Adrenal gland (tissue), 5 donors: ENCODE results near the gene CCDC192.

Experiments
- POLR2A ChIP-seq, 2 donors: fragments of 450-650 bp; IDR thresholded peaks; one replicate each; pipeline ENCODE4 v1.6.1; 2017; ENCODE audit warnings: antibody characterized with exemption in 2 of 2, mild to moderate bottlenecking in 2 of 2, moderate library complexity in 1 of 2
- TF ChIP-seq, protein P1 (sequence below), 6 experiments: fragments of 450-650 bp in 4 of 6; fragments of 200-600 bp in 2 of 6; sonication (generic) in 1 of 6; IDR thresholded peaks; 1 replicate in 5 of 6; 2 replicates in 1 of 6; pipeline versions ENCODE4 v1.5.1 to v1.8.0; 2016 to 2021; ENCODE audit warnings: antibody characterized with exemption in 6 of 6, mild to moderate bottlenecking in 2 of 6, moderate library complexity in 1 of 6
- donor health status: DM: no; HTN: no; CAD: no.

DNA sequence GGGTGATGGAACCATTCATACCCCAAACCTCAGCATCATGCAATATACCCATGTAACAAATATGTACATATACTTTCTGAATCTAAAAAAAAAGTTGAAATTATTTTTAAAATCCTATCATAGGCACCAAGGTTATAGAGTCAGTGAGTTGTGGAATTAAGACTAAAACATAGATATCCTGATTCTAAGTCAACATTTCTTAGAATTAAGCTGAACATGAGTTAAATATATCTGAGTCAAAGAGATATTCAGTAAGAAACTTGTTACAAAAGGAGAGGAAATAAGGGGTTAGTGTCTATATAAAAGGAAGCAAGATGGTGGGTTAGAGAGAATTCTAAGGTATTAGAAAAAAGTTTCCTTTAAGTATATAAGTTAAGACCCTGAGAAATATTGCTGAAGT, 89.9 kb downstream of the CCDC192 start:
- TF ChIP-seq, protein P1, sequence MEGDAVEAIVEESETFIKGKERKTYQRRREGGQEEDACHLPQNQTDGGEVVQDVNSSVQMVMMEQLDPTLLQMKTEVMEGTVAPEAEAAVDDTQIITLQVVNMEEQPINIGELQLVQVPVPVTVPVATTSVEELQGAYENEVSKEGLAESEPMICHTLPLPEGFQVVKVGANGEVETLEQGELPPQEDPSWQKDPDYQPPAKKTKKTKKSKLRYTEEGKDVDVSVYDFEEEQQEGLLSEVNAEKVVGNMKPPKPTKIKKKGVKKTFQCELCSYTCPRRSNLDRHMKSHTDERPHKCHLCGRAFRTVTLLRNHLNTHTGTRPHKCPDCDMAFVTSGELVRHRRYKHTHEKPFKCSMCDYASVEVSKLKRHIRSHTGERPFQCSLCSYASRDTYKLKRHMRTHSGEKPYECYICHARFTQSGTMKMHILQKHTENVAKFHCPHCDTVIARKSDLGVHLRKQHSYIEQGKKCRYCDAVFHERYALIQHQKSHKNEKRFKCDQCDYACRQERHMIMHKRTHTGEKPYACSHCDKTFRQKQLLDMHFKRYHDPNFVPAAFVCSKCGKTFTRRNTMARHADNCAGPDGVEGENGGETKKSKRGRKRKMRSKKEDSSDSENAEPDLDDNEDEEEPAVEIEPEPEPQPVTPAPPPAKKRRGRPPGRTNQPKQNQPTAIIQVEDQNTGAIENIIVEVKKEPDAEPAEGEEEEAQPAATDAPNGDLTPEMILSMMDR (IDR thresholded peaks at IDR 0.05): no peak
- no peak for TF ChIP-seq POLR2A (IDR thresholded peaks at IDR 0.05)
